GM12891 (cell line): Measurements from ENCODE around the gene NALCN.

Source experiments
- DNase-seq: peaks from one replicate; pipeline ENCODE4 v3.0.0; 2011; ENCODE audit warnings: low spot score; ENCODE audit not compliant: insufficient read length
- FAIRE-seq: peaks from 2 replicates; lab custom pipeline; 2011; peaks lifted over from hg19 to GRCh38; lab: Jason Lieb, UNC
- PAX5 ChIP-seq: IDR thresholded peaks from 2 replicates; pipeline ENCODE4 v1.6.1; 2011; ENCODE audit warnings: low read length, moderate library complexity, mild to moderate bottlenecking; ENCODE audit not compliant: insufficient read depth, severe bottlenecking
- POLR2A ChIP-seq: IDR thresholded peaks from 2 replicates; pipeline ENCODE4 v1.6.1; 2011; ENCODE audit warnings: low read depth, low read length, control low read depth
- POLR2AphosphoS5 ChIP-seq: IDR thresholded peaks from 2 replicates; pipeline ENCODE4 v1.6.1; 2011; ENCODE audit warnings: low read depth, low read length, control low read depth
- POU2F2 ChIP-seq: IDR thresholded peaks from 2 replicates; pipeline ENCODE4 v1.6.1; 2011; ENCODE audit warnings: low read depth, mild to moderate bottlenecking, control low read depth, low read length, moderate library complexity
- SPI1 ChIP-seq: IDR thresholded peaks from 2 replicates; pipeline ENCODE4 v1.6.1; 2011; ENCODE audit warnings: low read depth, low read length, control low read depth
- TAF1 ChIP-seq: IDR thresholded peaks from 2 replicates; pipeline ENCODE4 v1.6.1; 2011; ENCODE audit warnings: low read depth, low read length, control low read depth

NALCN gene

GRCh38 chr13:101394605-101395004 lies 21.7 kb downstream of the NALCN start:
- FAIRE-seq = no peak
- DNase-seq = no peak
- TF ChIP-seq POLR2A (no peak), TAF1 (no peak), POLR2AphosphoS5 (no peak), SPI1 (no peak), POU2F2 (no peak), PAX5 (no peak)

- TF ChIP-seq SPI1 (no peak), POU2F2 (no peak), TAF1 (no peak), POLR2AphosphoS5 (no peak)
- DNase-seq (no peak), FAIRE-seq (no peak)
Observed at GRCh38 chr13:101393140-101393539, 23.2 kb downstream of the NALCN start.

- no peak for DNase-seq
- TF ChIP-seq POU2F2 = no peak
- TF ChIP-seq SPI1 = no peak
- no peak for TF ChIP-seq POLR2A
- TF ChIP-seq POLR2AphosphoS5 = no peak
- TF ChIP-seq TAF1 = no peak
- TF ChIP-seq PAX5 = no peak
- no peak for FAIRE-seq
Observed at GRCh38 chr13:101390461-101390860, 25.8 kb downstream of the NALCN start.

GRCh38 chr13:101384929-101385328 lies 31.4 kb downstream of the NALCN start:
- DNase-seq (no peak), FAIRE-seq (no peak)
- TF ChIP-seq POLR2A = no peak
- no peak for TF ChIP-seq PAX5
- no peak for TF ChIP-seq POLR2AphosphoS5
- no peak for TF ChIP-seq TAF1
- TF ChIP-seq SPI1 = no peak

DNA sequence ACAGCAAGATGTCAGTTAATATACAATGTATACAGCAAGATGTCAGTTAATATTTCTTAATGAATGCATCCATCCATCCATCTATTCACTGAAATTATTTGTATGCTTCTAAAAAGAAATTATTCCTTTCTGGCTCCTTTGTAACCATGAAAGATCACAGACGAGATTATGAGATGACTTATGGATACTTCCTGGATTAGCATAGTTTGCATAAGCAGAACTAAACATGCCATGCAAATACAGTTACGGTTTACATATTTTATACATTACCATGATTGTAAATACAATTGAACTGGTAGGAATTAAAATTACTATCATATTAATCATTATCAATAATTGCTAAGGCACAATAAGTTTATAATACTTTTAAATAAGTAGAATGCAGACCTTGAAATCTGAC lies 32.7 kb downstream of the NALCN start:
- no peak for DNase-seq
- TF ChIP-seq POLR2A = no peak
- no peak for TF ChIP-seq POLR2AphosphoS5
- TF ChIP-seq PAX5 = no peak
- TF ChIP-seq SPI1 = no peak
- TF ChIP-seq POU2F2 = no peak
- no peak for TF ChIP-seq TAF1
- no peak for FAIRE-seq

GRCh38 chr13:101382701-101383100 lies 33.6 kb downstream of the NALCN start:
- TF ChIP-seq TAF1 = no peak
- no peak for DNase-seq
- FAIRE-seq = no peak

GRCh38 chr13:101382086-101382485 lies 34.2 kb downstream of the NALCN start:
- FAIRE-seq = no peak
- TF ChIP-seq PAX5 (no peak), TAF1 (no peak), POLR2AphosphoS5 (no peak), POU2F2 (no peak), SPI1 (no peak), POLR2A (no peak)
- DNase-seq = no peak

DNA sequence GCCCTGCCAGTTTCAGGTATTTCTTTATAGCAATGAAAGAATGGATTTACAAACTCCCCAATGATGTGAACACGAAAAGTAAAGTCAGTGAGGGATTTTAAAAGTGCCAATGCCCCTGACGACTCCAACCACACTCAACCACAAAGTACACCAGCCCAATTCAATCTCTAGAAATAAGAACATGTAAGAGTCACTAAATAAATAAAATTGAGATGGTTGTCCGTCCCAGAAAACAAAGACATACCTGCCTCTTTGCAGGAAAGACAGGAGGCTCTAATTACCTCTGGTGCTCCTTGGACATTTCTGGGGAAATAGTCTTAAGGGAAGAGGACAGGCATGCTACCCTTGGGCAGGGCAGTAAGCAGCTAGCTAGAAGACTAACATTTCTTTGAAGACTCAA lies 55.8 kb downstream of the NALCN start:
- DNase-seq = no peak
- TF ChIP-seq SPI1 (no peak), POU2F2 (no peak), POLR2A (no peak), POLR2AphosphoS5 (no peak), PAX5 (no peak), TAF1 (no peak)
- no peak for FAIRE-seq

GRCh38 chr13:101354895-101355294 lies 61.4 kb downstream of the NALCN start:
- no peak for TF ChIP-seq PAX5
- TF ChIP-seq POLR2A = no peak
- no peak for TF ChIP-seq TAF1
- TF ChIP-seq POLR2AphosphoS5 = no peak
- TF ChIP-seq SPI1 = no peak
- TF ChIP-seq POU2F2 = no peak
- no peak for FAIRE-seq
- DNase-seq = no peak

DNA sequence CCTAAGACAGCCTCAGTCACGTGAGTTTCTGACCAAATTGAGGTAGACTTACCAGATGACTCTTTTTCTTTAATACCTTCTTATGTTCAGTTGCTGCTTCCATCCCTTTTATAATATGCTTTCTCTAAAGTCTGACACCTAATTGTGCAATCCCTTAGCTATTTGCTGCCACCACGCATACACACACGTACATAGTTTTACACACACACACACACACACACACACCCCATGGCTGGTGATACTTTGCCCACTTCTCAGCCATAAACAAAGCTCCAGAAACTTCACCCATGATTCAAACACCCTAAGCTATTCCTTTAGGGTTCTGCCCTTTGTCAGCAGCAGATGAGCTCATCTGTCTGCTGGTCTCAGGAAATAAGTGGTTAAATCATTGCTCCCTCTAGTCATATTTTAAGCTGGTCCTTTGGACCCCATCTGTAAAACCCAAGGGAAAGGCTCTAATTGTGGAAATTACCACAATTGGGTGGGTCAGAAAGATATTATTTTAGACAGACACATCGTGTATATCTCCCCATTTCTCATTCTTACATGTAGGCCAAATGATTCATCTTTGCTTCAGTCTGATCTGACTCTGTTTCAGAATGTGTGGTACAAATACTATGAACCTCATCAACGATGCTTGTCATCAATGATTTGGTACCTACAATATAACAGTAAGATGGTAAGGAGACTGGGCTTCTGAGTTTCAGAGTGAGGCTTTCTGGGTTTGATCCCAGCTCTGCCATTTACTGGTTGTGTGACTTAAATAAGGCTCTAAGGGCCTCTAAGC lies 69.2 kb downstream of the NALCN start:
- TF ChIP-seq POU2F2 (no peak), POLR2AphosphoS5 (no peak), SPI1 (no peak), TAF1 (no peak), POLR2A (no peak), PAX5 (no peak)
- no peak for DNase-seq
- FAIRE-seq = no peak
